SK-N-SH treated with all-trans-retinoic acid at 6 μM for 48 hours (cell line): ENCODE data around the gene GREM1.
A peak's percentile ranks its signal among the peaks of the same experiment; 100 is the strongest.

Source experiments
- ATAC-seq: fragments of 200-7000 bp; cut with Tn5 transposase; 3 replicates; pipeline ENCODE4 v1.9.1; 2020; ENCODE audit warnings: mild to moderate bottlenecking, moderate library complexity
- ARNTL ChIP-seq: fragments of 450-650 bp; formaldehyde crosslinking; IDR thresholded peaks from 2 replicates; pipeline ENCODE4 v1.5.0; 2020; ENCODE audit warnings: low read depth, mild to moderate bottlenecking, moderate library complexity, borderline replicate concordance
- BACH2 ChIP-seq: fragments of 250-450 bp; sonication (Bioruptor Pico); IDR thresholded peaks from 2 replicates; pipeline ENCODE4 v1.9.0; 2021; ENCODE audit warnings: mild to moderate bottlenecking, borderline replicate concordance
- CREB5 ChIP-seq: fragments of 250-450 bp; sonication (Bioruptor Pico); IDR thresholded peaks from 2 replicates; pipeline ENCODE4 v1.5.1; 2020; ENCODE audit warnings: low read depth, mild to moderate bottlenecking, moderate library complexity
- CSDC2 ChIP-seq: fragments of 250-450 bp; sonication (Bioruptor Pico); IDR thresholded peaks from 2 replicates; pipeline ENCODE4 v1.5.0; 2020; ENCODE audit warnings: mild to moderate bottlenecking, moderate library complexity
- CSRNP3 ChIP-seq: fragments of 250-450 bp; sonication (Bioruptor Pico); IDR thresholded peaks from 2 replicates; pipeline ENCODE4 v1.5.1; 2021; ENCODE audit warnings: mild to moderate bottlenecking, moderate library complexity
- ESRRG ChIP-seq: fragments of 250-450 bp; sonication (Bioruptor Pico); IDR thresholded peaks from 2 replicates; pipeline ENCODE4 v1.6.1; 2021; ENCODE audit warnings: mild to moderate bottlenecking
- GLIS3 ChIP-seq: fragments of 250-450 bp; sonication (Bioruptor Pico); IDR thresholded peaks from 2 replicates; pipeline ENCODE4 v1.5.0; 2020; ENCODE audit warnings: mild to moderate bottlenecking, moderate library complexity
- ISL1 ChIP-seq: fragments of 250-450 bp; sonication (Bioruptor Pico); IDR thresholded peaks from 2 replicates; pipeline ENCODE4 v2.1.2; 2022; ENCODE audit warnings: mild to moderate bottlenecking, moderate library complexity
- OSR1 ChIP-seq: fragments of 250-450 bp; sonication (Bioruptor Pico); IDR thresholded peaks from 2 replicates; pipeline ENCODE4 v1.8.0; 2022; ENCODE audit warnings: moderate library complexity, mild to moderate bottlenecking, inconsistent platforms
- POU6F1 ChIP-seq: fragments of 250-450 bp; sonication (Bioruptor Pico); IDR thresholded peaks from 2 replicates; pipeline ENCODE4 v1.8.0; 2021; ENCODE audit warnings: low read depth, mild to moderate bottlenecking, moderate library complexity, borderline replicate concordance
- PPARA ChIP-seq: fragments of 250-450 bp; sonication (Bioruptor Pico); IDR thresholded peaks from 2 replicates; pipeline ENCODE4 v1.5.0; 2020; ENCODE audit warnings: mild to moderate bottlenecking, borderline replicate concordance
- RARB ChIP-seq: fragments of 250-450 bp; sonication (Bioruptor Pico); IDR thresholded peaks from 2 replicates; pipeline ENCODE4 v1.8.0; 2021; ENCODE audit warnings: mild to moderate bottlenecking, moderate library complexity
- SNAI2 ChIP-seq: fragments of 250-450 bp; sonication (Bioruptor Pico); IDR thresholded peaks from 2 replicates; pipeline ENCODE4 v1.5.0; 2020; ENCODE audit warnings: mild to moderate bottlenecking, moderate library complexity
- TOX ChIP-seq: fragments of 250-450 bp; sonication (Bioruptor Pico); IDR thresholded peaks from 2 replicates; pipeline ENCODE4 v1.8.0; 2021; ENCODE audit warnings: mild to moderate bottlenecking, moderate library complexity, borderline replicate concordance
- TSHZ2 ChIP-seq: fragments of 250-450 bp; sonication (Bioruptor Pico); IDR thresholded peaks from 2 replicates; pipeline ENCODE4 v1.5.0; 2020; ENCODE audit warnings: mild to moderate bottlenecking, moderate library complexity
- ZC3H10 ChIP-seq: fragments of 250-450 bp; sonication (Bioruptor Pico); IDR thresholded peaks from 2 replicates; pipeline ENCODE4 v1.5.1; 2021; ENCODE audit warnings: mild to moderate bottlenecking, moderate library complexity
- ZFP3 ChIP-seq: fragments of 250-450 bp; sonication (Bioruptor Pico); IDR thresholded peaks from 2 replicates; pipeline ENCODE4 v1.5.0; 2020; ENCODE audit warnings: mild to moderate bottlenecking, moderate library complexity
- ZFP30 ChIP-seq: fragments of 450-650 bp; formaldehyde crosslinking; IDR thresholded peaks from 2 replicates; pipeline ENCODE4 v1.5.0; 2022; ENCODE audit warnings: mild to moderate bottlenecking, moderate library complexity
- ZNF565 ChIP-seq: fragments of 450-650 bp; formaldehyde crosslinking; conservative IDR thresholded peaks from 2 replicates; pipeline ENCODE4 v1.5.0; 2020; ENCODE audit warnings: low read depth, mild to moderate bottlenecking, moderate library complexity
- ZNF70 ChIP-seq: fragments of 450-650 bp; formaldehyde crosslinking; IDR thresholded peaks from 2 replicates; pipeline ENCODE4 v1.5.0; 2020; ENCODE audit warnings: mild to moderate bottlenecking, moderate library complexity
- ZNF8 ChIP-seq: fragments of 450-650 bp; formaldehyde crosslinking; IDR thresholded peaks from 2 replicates; pipeline ENCODE4 v1.5.0; 2020; ENCODE audit warnings: mild to moderate bottlenecking, moderate library complexity

The GREM1 gene

GRCh38 chr15:32739522-32740063 lies 21.8 kb downstream of the GREM1 start:
- peak; percentile 13; the same call in 1 of the 3 replicates for ATAC-seq
- TF ChIP-seq ZNF70 (CRISPR knock-in tag) (no peak), ESRRG (CRISPR knock-in tag) (no peak), ZFP30 (CRISPR knock-in tag) (no peak), CSRNP3 (CRISPR knock-in tag) (no peak), ARNTL (no peak), PPARA (CRISPR knock-in tag) (no peak), SNAI2 (CRISPR knock-in tag) (no peak), ZNF565 (CRISPR knock-in tag) (no peak), OSR1 (CRISPR knock-in tag) (no peak), RARB (no peak), CREB5 (CRISPR knock-in tag) (no peak), TOX (CRISPR knock-in tag) (no peak), POU6F1 (CRISPR knock-in tag) (no peak), CSDC2 (no peak), ISL1 (no peak), ZC3H10 (CRISPR knock-in tag) (no peak)

- TF ChIP-seq CSDC2 (no peak), ZFP30 (CRISPR knock-in tag) (no peak), GLIS3 (CRISPR knock-in tag) (no peak), TOX (CRISPR knock-in tag) (no peak), POU6F1 (CRISPR knock-in tag) (no peak)
- ATAC-seq: no peak
Measured at GRCh38 chr15:32743411-32744140, 25.8 kb downstream of the GREM1 start.

- TF ChIP-seq ZNF8: no peak
- ATAC-seq: no peak
Measured at GRCh38 chr15:32746116-32746857, 28.5 kb downstream of the GREM1 start.

- ATAC-seq: peak; percentile 32; the same call in 1 of the 3 replicates
- no peak for TF ChIP-seq ARNTL
- no peak for TF ChIP-seq CSRNP3 (CRISPR knock-in tag)
- TF ChIP-seq ZNF565 (CRISPR knock-in tag): no peak
- no peak for TF ChIP-seq BACH2 (CRISPR knock-in tag)
- no peak for TF ChIP-seq TSHZ2
- TF ChIP-seq OSR1 (CRISPR knock-in tag): no peak
- no peak for TF ChIP-seq ZFP3 (CRISPR knock-in tag)
- TF ChIP-seq CSDC2: no peak
- TF ChIP-seq GLIS3 (CRISPR knock-in tag): no peak
Measured at GRCh38 chr15:32747921-32748342, 30.1 kb downstream of the GREM1 start.
